ENCODE results near the gene HEY2.
"Not testable (repeated sequence)": the region's sequence is repeated elsewhere in the genome, so short reads cannot be mapped to it uniquely, and the experiment has no call there.

HEY2 gene

GRCh38 chr6:125797886-125798444, 48.5 kb downstream of the HEY2 start:
- DNase-seq = no peak

- peak; percentile 70 for DNase-seq
These were observed 49.5 kb downstream of the HEY2 start for GRCh38 chr6:125798734-125799508.

DNA sequence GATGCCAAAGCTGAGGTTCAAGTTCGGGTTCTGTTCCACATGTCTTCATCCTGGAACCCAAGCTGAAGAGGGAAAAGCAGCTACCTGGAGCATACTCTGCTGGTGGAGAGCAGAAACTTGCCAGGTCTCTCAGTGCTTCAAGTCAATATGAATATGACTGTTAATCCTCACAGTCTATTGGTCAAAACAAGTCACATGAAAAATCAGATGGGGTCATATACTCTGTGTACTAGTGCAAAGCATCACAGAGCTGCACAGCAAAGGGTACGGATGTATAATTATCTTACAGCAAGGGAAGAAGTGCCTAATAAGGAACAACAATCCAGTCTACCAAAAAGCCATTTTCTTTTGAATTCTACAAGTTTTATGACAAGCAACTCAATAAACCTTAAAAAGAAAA, 53.0 kb downstream of the HEY2 start:
- DNase-seq = peak; percentile 29

GRCh38 chr6:125802943-125803377, 53.5 kb downstream of the HEY2 start:
- peak; percentile 71 for DNase-seq

DNA sequence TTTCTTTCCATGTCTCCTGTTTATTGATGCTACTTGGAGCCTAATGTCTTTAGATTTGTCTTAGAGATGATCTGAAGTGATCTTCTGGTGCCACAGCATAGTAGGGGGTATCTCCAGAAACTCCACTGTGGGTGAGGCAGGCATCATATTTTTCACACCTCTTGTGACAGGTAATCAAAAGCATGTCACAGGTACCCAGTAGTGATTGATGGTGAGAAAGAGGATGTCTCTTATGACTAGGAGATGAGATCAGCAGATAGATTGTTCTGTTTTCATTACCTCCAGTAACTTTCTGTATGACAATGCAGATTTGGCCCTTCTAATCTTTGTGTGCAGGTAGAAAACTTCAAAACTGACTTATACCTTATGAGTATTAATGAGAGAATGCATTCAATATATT, 54.8 kb downstream of the HEY2 start:
- no peak for DNase-seq

DNA sequence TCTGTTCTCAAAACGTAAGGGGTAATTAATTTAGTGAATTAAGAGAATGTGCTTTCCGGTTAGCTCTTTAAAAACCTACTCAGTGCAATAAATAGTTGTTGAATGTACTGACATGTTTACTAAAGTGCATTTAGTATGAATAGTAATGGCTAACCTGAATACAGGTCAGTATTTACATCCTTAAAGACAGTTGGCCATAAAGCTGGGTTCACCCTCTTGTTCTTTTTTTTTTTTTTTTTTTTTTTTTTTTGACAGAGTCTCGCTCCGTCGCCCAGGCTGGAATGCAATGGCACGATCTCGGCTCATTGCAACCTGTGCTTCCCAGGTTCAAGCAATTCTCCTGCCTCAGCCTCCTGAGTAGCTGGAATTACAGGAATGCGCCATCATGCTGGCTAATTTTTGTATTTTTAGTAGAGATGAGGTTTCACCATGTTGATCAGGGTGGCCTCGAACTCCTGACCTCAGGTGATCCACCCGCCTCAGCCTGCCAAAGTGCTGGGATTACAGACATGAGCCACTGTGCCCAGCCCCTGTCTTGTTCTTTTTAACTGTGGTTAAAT, 55.5 kb downstream of the HEY2 start:
- DNase-seq = not testable (repeated sequence)

DNA sequence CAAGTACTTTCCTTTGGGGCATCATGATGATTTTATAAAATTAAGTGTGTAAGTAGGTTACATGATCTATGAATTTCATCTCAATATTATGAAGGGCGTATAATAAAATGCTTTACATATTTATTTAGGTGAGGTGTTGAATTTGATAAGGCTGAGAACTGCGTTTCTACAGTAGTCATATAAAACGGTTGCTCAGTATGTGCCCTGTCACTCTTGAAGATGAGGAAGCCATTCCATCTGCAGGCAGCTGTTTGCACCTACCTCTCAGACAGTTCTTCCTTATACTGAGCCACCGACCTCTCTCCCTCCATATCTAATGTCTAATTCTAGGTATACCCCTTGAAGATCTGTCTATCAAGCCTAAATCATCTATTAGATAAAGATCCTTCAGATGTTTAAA, 57.4 kb downstream of the HEY2 start:
- no peak for DNase-seq

GRCh38 chr6:125807293-125807692, 57.9 kb downstream of the HEY2 start:
- no peak for DNase-seq

GRCh38 chr6:125808060-125808459, 58.6 kb downstream of the HEY2 start:
- no peak for DNase-seq

GRCh38 chr6:125808591-125808990, 59.2 kb downstream of the HEY2 start:
- DNase-seq = no peak

DNA sequence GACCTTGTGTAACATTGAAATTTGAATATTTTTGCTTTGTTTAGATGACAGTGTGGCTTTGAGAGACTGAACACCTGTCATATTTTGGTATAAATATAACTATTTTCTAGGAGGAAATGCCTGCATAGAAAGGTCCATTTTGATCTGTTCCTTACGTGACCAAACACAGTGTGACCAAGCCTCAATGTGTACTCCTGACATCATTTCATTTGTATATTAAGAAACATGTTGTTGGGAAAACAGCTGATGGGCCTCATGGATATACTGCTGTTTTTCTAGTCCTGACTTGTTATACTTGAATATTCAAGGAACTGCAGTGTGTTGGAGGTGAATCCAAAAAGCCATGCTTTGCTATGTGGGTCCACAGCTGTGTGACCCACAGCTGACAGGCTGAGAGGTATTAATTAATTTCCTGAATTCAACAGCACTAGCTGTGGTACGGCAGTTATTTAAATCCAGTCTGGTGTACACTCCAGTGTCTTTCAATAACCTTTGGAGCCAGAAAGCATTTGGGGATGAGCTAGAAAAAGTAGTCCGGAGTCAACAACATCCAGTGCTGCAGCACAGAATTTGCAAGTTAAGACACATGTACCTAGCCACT, 60.2 kb downstream of the HEY2 start:
- DNase-seq = no peak

- DNase-seq = no peak
These were observed 61.0 kb downstream of the HEY2 start for GRCh38 chr6:125810445-125810844.

Measured in OCI-M1 (cell line).